ENCODE results near the gene IER2.

GRCh38 chr19:13116282-13117175, 33.7 kb upstream of the IER2 start, which contains the start of gene TRMT1:
- TF ChIP-seq POLR2A (IDR thresholded peaks at IDR 0.05) = no peak
- TF ChIP-seq CTCF (IDR thresholded peaks at IDR 0.05 in 8 of 11, conservative IDR thresholded peaks at IDR 0.05 in 3 of 11) = no peak
- peak; percentile 86 to 92 (median 89) for TF ChIP-seq POLR2AphosphoS5 (IDR thresholded peaks at IDR 0.05)

Measured in spleen (tissue), 7 donors.